H1 (cell line): ENCODE results near the gene C16orf90. TPM values are rescaled to one million over a fixed set of nuclear protein-coding genes. Genes with fewer than 3 reads are reported as not detected.

ENCODE experiments used
- CTCF ChIA-PET: fragments of 300-600 bp; sonication (Branson Sonifier 250); formaldehyde crosslinking; loops from one replicate; lab custom pipeline; 2021; ENCODE audit not compliant: partially characterized antibody; lab: Charles Lee
- POLR2A ChIA-PET: fragments of 300-600 bp; sonication (Branson Sonifier 250); formaldehyde crosslinking; loops from one replicate; lab custom pipeline; 2021; ENCODE audit warnings: inconsistent platforms; ENCODE audit not compliant: partially characterized antibody; lab: Charles Lee
- DNase-seq, 2 experiments: peaks; one replicate each; pipeline versions ENCODE4 v3.0.0 to v3.0.0-alpha.2; 2010 to 2022; ENCODE audit warnings: low spot score in 2 of 2, low read depth in 1 of 2, mixed read lengths in 1 of 2
- FAIRE-seq: peaks from 2 replicates; lab custom pipeline; 2011; peaks lifted over from hg19 to GRCh38; lab: Jason Lieb, UNC
- H2AFZ ChIP-seq: 2 replicates; pipeline ENCODE4 v1.8.1; 2012; ENCODE audit warnings: low read length, inconsistent platforms
- H2AK5ac ChIP-seq: 2 replicates; pipeline ENCODE4 v1.6.1; 2013; ENCODE audit warnings: low read depth, low read length
- H2BK120ac ChIP-seq: replicated peaks from 2 replicates; pipeline ENCODE3; 2013; ENCODE audit warnings: low read depth, low read length, inconsistent platforms
- H2BK12ac ChIP-seq: 2 replicates; pipeline ENCODE4 v1.6.1; 2013; ENCODE audit warnings: low read depth, low read length
- H2BK15ac ChIP-seq: 2 replicates; pipeline ENCODE4 v1.6.1; 2013; ENCODE audit warnings: low read length
- H2BK20ac ChIP-seq: 2 replicates; pipeline ENCODE4 v1.6.1; 2013; ENCODE audit warnings: low read length
- H2BK5ac ChIP-seq: 2 replicates; pipeline ENCODE4 v1.6.1; 2013; ENCODE audit warnings: low read depth, low read length
- H3K14ac ChIP-seq: 2 replicates; pipeline ENCODE4 v1.6.1; 2013; ENCODE audit warnings: inconsistent platforms; ENCODE audit not compliant: insufficient read length
- H3K18ac ChIP-seq: 2 replicates; pipeline ENCODE4 v1.6.1; 2013; ENCODE audit warnings: low read length; ENCODE audit errors: extremely low read depth
- H3K23ac ChIP-seq: 2 replicates; pipeline ENCODE4 v1.6.1; 2013; ENCODE audit warnings: inconsistent platforms; ENCODE audit not compliant: insufficient read length
- H3K23me2 ChIP-seq: 2 replicates; pipeline ENCODE4 v1.6.1; 2013; ENCODE audit warnings: low read depth, low read length
- H3K27ac ChIP-seq: 2 replicates; pipeline ENCODE4 v1.6.1; 2011; ENCODE audit warnings: low read depth, low read length, inconsistent platforms
- H3K27me3 ChIP-seq, 4 experiments: replicated peaks in 1 of 4; 1 replicate in 1 of 4; 2 replicates in 3 of 4; pipeline versions ENCODE4 v1.6.1 to v1.8.1; 2011 to 2013; ENCODE audit warnings: low read length in 3 of 4, mild to moderate bottlenecking in 3 of 4, inconsistent platforms in 2 of 4, mixed read lengths in 2 of 4, moderate library complexity in 1 of 4; ENCODE audit not compliant: control insufficient read depth in 3 of 4, insufficient read depth in 3 of 4; ENCODE audit errors: extremely low read depth in 1 of 4
- H3K36me3 ChIP-seq, 4 experiments: 2 replicates each; pipeline versions ENCODE4 v1.6.1 to v1.8.1; 2011 to 2013; ENCODE audit warnings: mild to moderate bottlenecking in 4 of 4, low read length in 3 of 4, moderate library complexity in 2 of 4, control low read depth in 1 of 4, inconsistent platforms in 1 of 4; ENCODE audit not compliant: insufficient read depth in 4 of 4, control insufficient read depth in 2 of 4
- H3K4ac ChIP-seq: replicated peaks from 2 replicates; pipeline ENCODE3; 2013; ENCODE audit warnings: low read length, low read depth, mixed read lengths, inconsistent platforms; ENCODE audit not compliant: insufficient read length
- H3K4me1 ChIP-seq, 4 experiments: replicated peaks in 1 of 4; 1 replicate in 1 of 4; 2 replicates in 3 of 4; pipeline versions ENCODE4 v1.6.1 to v1.8.1; 2011 to 2013; ENCODE audit warnings: low read length in 3 of 4, inconsistent platforms in 2 of 4, mixed read lengths in 1 of 4; ENCODE audit not compliant: insufficient read depth in 4 of 4, control insufficient read depth in 3 of 4
- H3K4me2 ChIP-seq, 2 experiments: 2 replicates each; pipeline versions ENCODE4 v1.6.1 to v1.8.1; 2011 to 2013; ENCODE audit warnings: low read depth in 2 of 2, low read length in 2 of 2, control low read depth in 1 of 2, inconsistent platforms in 1 of 2, mild to moderate bottlenecking in 1 of 2; ENCODE audit not compliant: insufficient read depth in 1 of 2
- H3K4me3 ChIP-seq, 4 experiments: fragments of 200-600, 300-600 bp in 1 of 4; sonication (generic), shearing (Covaris generic), sonication (Bioruptor Twin) in 1 of 4; 2 replicates each; pipeline versions ENCODE4 v1.5.1 to v1.8.1; 2011 to 2016; ENCODE audit warnings: low read length in 4 of 4, low read depth in 3 of 4, control low read depth in 2 of 4, inconsistent platforms in 2 of 4, mild to moderate bottlenecking in 2 of 4, mixed read lengths in 1 of 4, moderate library complexity in 1 of 4; ENCODE audit not compliant: insufficient read depth in 2 of 4; ENCODE audit errors: extremely low read depth in 1 of 4
- H3K56ac ChIP-seq: replicated peaks from 2 replicates; pipeline ENCODE3; 2013; ENCODE audit warnings: low read depth, mild to moderate bottlenecking, mixed read lengths, low read length, inconsistent platforms; ENCODE audit not compliant: insufficient read length
- H3K79me1 ChIP-seq: 2 replicates; pipeline ENCODE4 v1.6.1; 2013; ENCODE audit warnings: low read depth, low read length, control low read depth
- H3K79me2 ChIP-seq, 2 experiments: 2 replicates each; pipeline versions ENCODE4 v1.6.1 to v1.8.1; 2012 to 2013; ENCODE audit warnings: low read length in 2 of 2, mild to moderate bottlenecking in 2 of 2, inconsistent platforms in 1 of 2; ENCODE audit not compliant: insufficient read depth in 2 of 2, control insufficient read depth in 1 of 2
- H3K9ac ChIP-seq, 4 experiments: replicated peaks in 1 of 4; 1 replicate in 1 of 4; 2 replicates in 3 of 4; pipeline versions ENCODE4 v1.6.1 to v1.8.1; 2011 to 2013; ENCODE audit warnings: low read depth in 3 of 4, low read length in 3 of 4, control low read depth in 2 of 4, mild to moderate bottlenecking in 2 of 4, moderate library complexity in 2 of 4, inconsistent platforms in 1 of 4; ENCODE audit errors: extremely low read depth in 1 of 4
- H3K9me3 ChIP-seq, 2 experiments: 2 replicates each; pipeline versions ENCODE4 v1.6.1 to v1.8.1; 2012 to 2013; ENCODE audit warnings: mild to moderate bottlenecking in 2 of 2, moderate library complexity in 2 of 2, control low read depth in 1 of 2, inconsistent platforms in 1 of 2, low read depth in 1 of 2, low read length in 1 of 2, mixed read lengths in 1 of 2; ENCODE audit not compliant: insufficient read depth in 2 of 2
- H4K20me1 ChIP-seq, 2 experiments: replicated peaks in 1 of 2; 2 replicates each; pipeline versions ENCODE3 to v1.8.1; 2011 to 2013; ENCODE audit warnings: inconsistent platforms in 2 of 2, low read length in 2 of 2, mild to moderate bottlenecking in 1 of 2; ENCODE audit not compliant: insufficient read depth in 2 of 2, control insufficient read depth in 1 of 2
- H4K5ac ChIP-seq: 2 replicates; pipeline ENCODE4 v1.6.1; 2013; ENCODE audit warnings: low read length, low read depth, mixed read lengths, inconsistent platforms; ENCODE audit not compliant: insufficient read length
- H4K8ac ChIP-seq: 2 replicates; pipeline ENCODE4 v1.8.0; 2013; ENCODE audit warnings: mild to moderate bottlenecking, moderate library complexity, low read length, inconsistent platforms; ENCODE audit not compliant: insufficient read depth; ENCODE audit errors: extremely low read depth
- H4K91ac ChIP-seq: replicated peaks from 2 replicates; pipeline ENCODE3; 2013; ENCODE audit warnings: low read length, mixed read lengths, inconsistent platforms; ENCODE audit not compliant: insufficient read length
- ASH2L ChIP-seq: fragments of 200-600, 300-600 bp; sonication (generic); IDR thresholded peaks from one replicate; pipeline ENCODE4 v1.7.1; 2017; ENCODE audit warnings: low read length
- BACH1 ChIP-seq: IDR thresholded peaks from 2 replicates; pipeline ENCODE4 v1.6.1; 2012; ENCODE audit warnings: low read length, improper control_type of control experiment
- BRCA1 ChIP-seq: IDR thresholded peaks from 2 replicates; pipeline ENCODE4 v1.6.1; 2012; ENCODE audit warnings: low read depth, low read length, improper control_type of control experiment
- CEBPB ChIP-seq: IDR thresholded peaks from 2 replicates; pipeline ENCODE4 v1.6.1; 2012; ENCODE audit warnings: low read depth, low read length
- CTBP2 ChIP-seq: IDR thresholded peaks from 2 replicates; pipeline ENCODE4 v1.7.0; 2011; ENCODE audit warnings: borderline replicate concordance, mild to moderate bottlenecking, moderate library complexity, mixed read lengths, low read length; ENCODE audit not compliant: insufficient read depth, insufficient read length
- EP300 ChIP-seq, 2 experiments: IDR thresholded peaks; 1 replicate in 1 of 2; 2 replicates in 1 of 2; pipeline ENCODE4 v1.6.1; 2011 to 2012; ENCODE audit warnings: low read depth in 2 of 2, low read length in 2 of 2, mild to moderate bottlenecking in 2 of 2, borderline replicate concordance in 1 of 2, inconsistent platforms in 1 of 2, moderate library complexity in 1 of 2
- GTF2F1 ChIP-seq: IDR thresholded peaks from 2 replicates; pipeline ENCODE4 v1.6.1; 2012; ENCODE audit warnings: low read depth, low read length, improper control_type of control experiment, borderline replicate concordance
- MAFK ChIP-seq: IDR thresholded peaks from 2 replicates; pipeline ENCODE4 v1.6.1; 2012; ENCODE audit warnings: low read depth, mild to moderate bottlenecking, improper control_type of control experiment, low read length
- RFX5 ChIP-seq: IDR thresholded peaks from 2 replicates; pipeline ENCODE4 v1.6.1; 2011; ENCODE audit warnings: low read depth, low read length, improper control_type of control experiment, borderline replicate concordance
- RNF2 ChIP-seq: fragments of 200-900, 300-1000 bp; sonication (generic); IDR thresholded peaks from 2 replicates; pipeline ENCODE4 v1.7.1; 2016; ENCODE audit warnings: borderline replicate concordance, low read depth, mild to moderate bottlenecking, antibody characterized with exemption, low read length; ENCODE audit not compliant: poor library complexity, severe bottlenecking; ENCODE audit errors: missing control alignments
- SIX5 ChIP-seq: IDR thresholded peaks from 2 replicates; pipeline ENCODE4 v1.6.1; 2011; ENCODE audit warnings: mild to moderate bottlenecking, low read depth, low read length
- SP1 ChIP-seq: IDR thresholded peaks from 2 replicates; pipeline ENCODE4 v1.6.1; 2011; ENCODE audit warnings: low read depth, low read length
- TAF1 ChIP-seq: IDR thresholded peaks from 2 replicates; pipeline ENCODE4 v1.6.1; 2011; ENCODE audit warnings: mild to moderate bottlenecking, low read depth, low read length
- TAF7 ChIP-seq: optimal IDR thresholded peaks from 2 replicates; pipeline ENCODE3; 2011; ENCODE audit warnings: low read depth, mild to moderate bottlenecking, inconsistent platforms, low read length, moderate library complexity, borderline replicate concordance
- TCF12 ChIP-seq: IDR thresholded peaks from 2 replicates; pipeline ENCODE4 v1.6.1; 2011; ENCODE audit warnings: low read depth, mild to moderate bottlenecking, low read length
- YY1 ChIP-seq: IDR thresholded peaks from 2 replicates; pipeline ENCODE4 v1.6.1; 2011; ENCODE audit warnings: low read depth, mild to moderate bottlenecking, low read length
- WGBS, 2 experiments: shearing (Covaris generic) in 1 of 2; methylation state at CpG; one replicate each; pipeline versions ENCODE4 v1.1.6 to v1.1.7; 2013 to 2015; ENCODE audit warnings: low lambda C conversion rate in 2 of 2, mixed read lengths in 2 of 2, inconsistent platforms in 1 of 2, low coverage in 1 of 2, missing lambda C conversion rate in 1 of 2; ENCODE audit not compliant: insufficient replicate concordance in 2 of 2, insufficient coverage in 1 of 2, insufficient read length in 1 of 2; ENCODE audit errors: extremely low coverage in 1 of 2, missing lambda C conversion rate in 1 of 2; 5-methylcytosine and 5-hydroxymethylcytosine counted together
- polyA plus RNA-seq, 7 experiments: library from polyadenylated mRNA; depleted of rRNA in 3 of 7; stranded (reverse) in 5 of 7; unstranded in 2 of 7; fragments of >200 nt in 5 of 7; fragments of 200-250 nt in 2 of 7; gene quantifications; 1 replicate in 5 of 7; 2 replicates in 1 of 7; 4 replicates in 1 of 7; pipeline versions ENCODE4 v1.2.1 to v1.2.3, GENCODE V29; 2011 to 2013; ENCODE audit warnings: missing spikeins in 2 of 7, mixed read lengths in 2 of 7
- total RNA-seq: library from RNA; stranded (reverse); fragmentation: NEBNext Ultra II Directional; extraction: Animal tissue kit (Norgen Biotek cat#: 25700); gene quantifications from 2 replicates; pipeline ENCODE4 v1.2.1, GENCODE V29; 2021

C16orf90 gene
- total and polyA plus RNA-seq, 2 of the 8 experiments (the other 6 are each of a cell fraction or from before 2014, with no cell fraction given): not detected

DNA sequence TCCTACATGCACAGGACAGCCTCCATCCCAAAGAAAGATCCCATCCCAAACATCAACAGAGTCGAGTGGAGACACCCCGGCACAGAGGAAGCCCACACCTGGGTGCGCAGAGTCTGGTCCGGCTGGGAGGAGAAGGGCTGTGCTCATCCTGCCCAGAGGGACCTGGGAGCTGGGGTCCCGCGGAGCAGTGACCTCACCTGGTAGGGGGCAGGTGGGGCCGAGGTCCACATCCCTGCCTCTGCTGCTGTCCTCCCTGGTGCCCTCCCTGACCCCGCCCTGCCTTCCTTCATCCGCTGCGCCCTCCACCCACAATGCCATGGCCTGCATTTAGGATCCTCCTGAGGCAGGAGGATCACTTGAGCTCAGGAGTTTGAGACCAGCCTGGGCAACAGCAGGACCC lies 2.9 kb downstream of the C16orf90 start:
- Histone ChIP-seq H4K91ac (no peak overlapping the region), H3K18ac (no peak overlapping the region), H3K79me1 (no peaks in the 10 kb centered on the region), H3K9ac (no peak overlapping the region), H3K23me2 (no peaks in the 10 kb centered on the region), H2BK120ac (no peak overlapping the region), H2BK20ac (no peak overlapping the region), H3K4ac (no peak overlapping the region), H4K20me1 (peaks cover 0 to 2% of the 10 kb centered on the region in 2 experiments), H3K36me3 (no peaks in the 10 kb centered on the region), H2AK5ac (no peak overlapping the region), H3K9me3 (no peaks in the 10 kb centered on the region), H4K8ac (no peak overlapping the region), H3K14ac (no peak overlapping the region)
- CTCF ChIA-PET: interaction anchor here (0.6 kb wide), 1 partner anchor 18 kb away, joined by 4 read pairs; no protein-coding TSS in a partner anchor
- no peak for DNase-seq
- POLR2A ChIA-PET: no interaction called here
- 93% methylated on average over 3 of the region's 10 CpGs; no CpG with 5 or more reads in 1 of the 2 experiments for WGBS, 2 experiments
- TF ChIP-seq TAF7 (no peak), EP300 (IDR thresholded peaks at IDR 0.05; ENCODE audit: borderline replicate concordance in 1 of 2, low read depth in 2 of 2, low read length in 2 of 2) (no peak), ASH2L (no peak), YY1 (no peak), MAFK (no peak), RFX5 (no peak), TAF1 (no peak), CEBPB (no peak), SIX5 (no peak), CTBP2 (no peak), GTF2F1 (no peak), BRCA1 (no peak), RNF2 (no peak), BACH1 (no peak), TCF12 (no peak), SP1 (no peak)
- TF ChIP-seq, all 59 proteins: peak for 0
- FAIRE-seq: no peak
- no peaks in the 10 kb centered on the region for H3K4me1 ChIP-seq
- no peaks in the 10 kb centered on the region for H3K79me2 ChIP-seq
- no peak overlapping the region for H3K27ac ChIP-seq
- H4K5ac ChIP-seq: no peak overlapping the region
- no peak overlapping the region for H2BK5ac ChIP-seq
- H2BK15ac ChIP-seq: no peak overlapping the region
- no peak overlapping the region for H3K56ac ChIP-seq
- H3K4me2 ChIP-seq: no peak overlapping the region
- no peak overlapping the region for H2AFZ ChIP-seq
- no peak overlapping the region for H2BK12ac ChIP-seq
- no peak overlapping the region for H3K23ac ChIP-seq
- H3K27me3 ChIP-seq: no peaks in the 10 kb centered on the region
- no peak overlapping the region for H3K4me3 ChIP-seq
